ENCODE data around the gene PCK1.

- no peak for TF ChIP-seq CTCF (IDR thresholded peaks at IDR 0.05)
- no peak for TF ChIP-seq POLR2A (IDR thresholded peaks at IDR 0.05)
Measured at GRCh38 chr20:57579331-57579897, 18.5 kb downstream of the PCK1 start.
